ENCODE data around the gene AUTS2.
"Not testable (repeated sequence)": the region's sequence is repeated elsewhere in the genome, so short reads cannot be mapped to it uniquely, and the experiment has no call there.

The AUTS2 gene

GRCh38 chr7:70725448-70725847 is 1127.2 kb downstream of the AUTS2 start:
- DNase-seq, result no peak

- no peak for DNase-seq
Observed at GRCh38 chr7:70726294-70726693, 1128.0 kb downstream of the AUTS2 start.

- DNase-seq, result no peak
Observed at GRCh38 chr7:70726951-70727378, 1128.7 kb downstream of the AUTS2 start.

GRCh38 chr7:70727861-70728260 is 1129.6 kb downstream of the AUTS2 start:
- DNase-seq, result no peak

- no peak for DNase-seq
Observed at GRCh38 chr7:70728872-70729552, 1130.7 kb downstream of the AUTS2 start.

GRCh38 chr7:70729553-70730157 is 1131.4 kb downstream of the AUTS2 start:
- not testable (repeated sequence) for DNase-seq

- no peak for DNase-seq
Observed at GRCh38 chr7:70730451-70731110, 1132.3 kb downstream of the AUTS2 start.

- DNase-seq, result no peak
Observed at GRCh38 chr7:70733090-70733489, 1134.8 kb downstream of the AUTS2 start.

- DNase-seq, result no peak
Observed at GRCh38 chr7:70734411-70734810, 1136.1 kb downstream of the AUTS2 start.

GRCh38 chr7:70735313-70735712 is 1137.0 kb downstream of the AUTS2 start:
- no peak for DNase-seq

- DNase-seq, result no peak
Observed at GRCh38 chr7:70736715-70737460, 1138.6 kb downstream of the AUTS2 start.

- DNase-seq, result no peak
Observed at GRCh38 chr7:70738151-70738885, 1140.0 kb downstream of the AUTS2 start.

- no peak for DNase-seq
Observed at GRCh38 chr7:70739646-70740210, 1141.5 kb downstream of the AUTS2 start.

GRCh38 chr7:70741666-70742065 is 1143.4 kb downstream of the AUTS2 start:
- no peak for DNase-seq

GRCh38 chr7:70743531-70744325 is 1145.5 kb downstream of the AUTS2 start:
- no peak for DNase-seq

- no peak for DNase-seq
Observed at GRCh38 chr7:70744492-70744891, 1146.2 kb downstream of the AUTS2 start.

- DNase-seq, result no peak
Observed at GRCh38 chr7:70749831-70750230, 1151.6 kb downstream of the AUTS2 start.

GRCh38 chr7:70751895-70752294 is 1153.6 kb downstream of the AUTS2 start:
- no peak for DNase-seq

GRCh38 chr7:70752794-70753241 is 1154.5 kb downstream of the AUTS2 start:
- DNase-seq, result no peak

- no peak for DNase-seq
Observed at GRCh38 chr7:70756789-70757188, 1158.5 kb downstream of the AUTS2 start.

- DNase-seq, result no peak
Observed at GRCh38 chr7:70758646-70759045, 1160.4 kb downstream of the AUTS2 start.

Measured in activated CD4-positive, alpha-beta T cell treated with anti-CD3 and anti-CD28 coated beads, Interleukin-2, amount 50 U/mL, for 48 hours (primary cell).